ENCODE measurements around the gene BCL2A1.
"Not testable (repeated sequence)": the region's sequence is repeated elsewhere in the genome, so short reads cannot be mapped to it uniquely, and the experiment has no call there.

BCL2A1 gene

DNA sequence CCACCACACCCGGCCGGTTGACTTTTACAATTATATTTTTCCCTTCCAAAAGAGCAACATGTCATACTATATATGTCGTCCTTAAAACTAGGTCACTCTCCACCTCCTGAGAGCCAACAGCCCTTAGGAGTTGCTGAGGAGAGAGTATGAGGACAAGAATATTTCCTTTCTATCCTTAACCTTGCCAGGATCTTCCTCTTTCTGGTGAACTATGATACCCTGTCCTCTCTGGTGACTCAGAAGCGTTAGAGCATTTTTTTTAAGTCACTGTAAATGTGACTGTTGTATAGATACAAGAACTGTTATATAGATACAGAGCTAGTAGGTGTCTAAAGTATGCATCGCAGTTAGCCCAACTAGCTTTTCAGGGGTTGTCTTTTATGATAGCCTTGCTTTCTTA is 40.5 kb downstream of the BCL2A1 start:
- Histone ChIP-seq H3K4me1 (ENCODE audit: control insufficient read depth, insufficient read depth, low read length) (no peaks in the 10 kb centered on the region), H3K4me3 (ENCODE audit: low read length) (no peak overlapping the region), H3K9ac (ENCODE audit: low read length) (no peak overlapping the region), H3K9me3 (ENCODE audit: control insufficient read depth, low read length) (no peaks in the 10 kb centered on the region), H3K27me3 (ENCODE audit: control insufficient read depth, insufficient read depth, low read length) (no peaks in the 10 kb centered on the region), H3K36me3 (ENCODE audit: control insufficient read depth, insufficient read depth, low read length) (no peaks in the 10 kb centered on the region)

DNA sequence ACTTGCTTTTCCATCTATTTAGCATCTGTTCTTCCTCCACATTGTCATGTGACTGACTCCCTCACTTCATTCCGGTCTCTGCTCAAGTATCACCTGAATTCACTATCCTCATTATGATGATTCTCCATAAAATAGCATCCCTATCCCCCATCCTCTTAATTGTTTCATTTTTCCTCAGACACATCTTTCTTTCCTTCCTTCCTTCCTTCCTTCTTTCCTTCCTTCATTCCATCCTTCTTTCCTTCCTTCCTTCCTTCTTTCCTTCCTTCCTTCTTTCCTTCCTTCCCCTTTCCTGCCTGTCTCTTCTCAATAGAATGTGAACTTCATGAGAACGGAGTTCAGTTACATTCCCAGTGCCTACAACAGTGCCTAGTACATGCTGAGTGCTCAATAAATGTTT is 41.6 kb downstream of the BCL2A1 start:
- Histone ChIP-seq H3K9ac (ENCODE audit: low read length) (no peak overlapping the region), H3K36me3 (ENCODE audit: control insufficient read depth, insufficient read depth, low read length) (no peaks in the 10 kb centered on the region), H3K27me3 (ENCODE audit: control insufficient read depth, insufficient read depth, low read length) (no peaks in the 10 kb centered on the region), H3K9me3 (ENCODE audit: control insufficient read depth, low read length) (no peaks in the 10 kb centered on the region), H3K4me1 (ENCODE audit: control insufficient read depth, insufficient read depth, low read length) (no peaks in the 10 kb centered on the region), H3K4me3 (ENCODE audit: low read length) (no peak overlapping the region)

DNA sequence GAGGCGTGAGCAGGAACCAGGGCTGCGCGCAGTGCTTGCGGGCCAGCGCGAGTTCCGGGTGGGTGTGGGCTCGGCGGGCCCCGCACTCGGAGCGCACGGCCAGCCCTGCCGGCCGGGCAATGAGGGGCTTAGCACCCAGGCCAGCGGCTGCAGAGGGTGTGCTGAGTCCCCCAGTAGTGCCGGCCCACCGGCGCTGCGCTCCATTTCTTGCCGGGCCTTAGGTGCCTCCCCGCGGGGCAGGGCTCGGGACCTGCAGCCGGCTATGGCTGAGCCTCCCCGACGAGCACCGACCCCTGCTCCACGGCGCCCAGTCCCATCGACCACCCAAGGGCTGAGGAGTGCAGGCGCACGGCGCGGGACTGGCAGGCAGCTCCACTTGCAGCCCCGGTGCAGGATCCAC is 44.9 kb downstream of the BCL2A1 start:
- not testable (repeated sequence) for H3K4me3 ChIP-seq (ENCODE audit: low read length); H3K27me3 ChIP-seq (ENCODE audit: control insufficient read depth, insufficient read depth, low read length); H3K9ac ChIP-seq (ENCODE audit: low read length); H3K36me3 ChIP-seq (ENCODE audit: control insufficient read depth, insufficient read depth, low read length); H3K9me3 ChIP-seq (ENCODE audit: control insufficient read depth, low read length); H3K4me1 ChIP-seq (ENCODE audit: control insufficient read depth, insufficient read depth, low read length)

DNA sequence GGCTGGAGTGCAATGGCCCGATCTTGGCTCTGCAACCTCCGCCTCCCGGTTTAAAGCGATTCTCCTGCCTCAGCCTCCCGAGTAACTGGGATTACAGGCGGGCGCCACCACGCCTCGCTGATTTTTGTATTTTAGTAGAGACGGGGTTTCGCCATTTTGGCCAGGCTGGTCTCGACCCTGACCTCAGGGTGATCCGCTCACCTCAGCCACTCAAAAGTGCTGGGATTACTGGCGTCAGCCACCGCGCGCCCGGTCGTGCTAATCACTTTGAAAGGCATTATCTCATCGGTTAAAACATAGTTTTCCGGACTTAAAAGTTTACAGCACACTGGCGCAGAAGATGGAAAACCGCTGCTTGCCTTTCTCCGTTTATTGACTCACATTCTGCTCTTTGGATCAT is 46.6 kb downstream of the BCL2A1 start:
- peaks cover 4% of the 10 kb centered on the region for H3K9me3 ChIP-seq (ENCODE audit: control insufficient read depth, low read length)
- H3K27me3 ChIP-seq (ENCODE audit: control insufficient read depth, insufficient read depth, low read length), result no peaks in the 10 kb centered on the region
- H3K36me3 ChIP-seq (ENCODE audit: control insufficient read depth, insufficient read depth, low read length), result no peaks in the 10 kb centered on the region
- H3K4me1 ChIP-seq (ENCODE audit: control insufficient read depth, insufficient read depth, low read length), result peaks cover 6% of the 10 kb centered on the region
- no peak overlapping the region for H3K4me3 ChIP-seq (ENCODE audit: low read length)
- peak overlapping the region; percentile 95 for H3K9ac ChIP-seq (ENCODE audit: low read length)

DNA sequence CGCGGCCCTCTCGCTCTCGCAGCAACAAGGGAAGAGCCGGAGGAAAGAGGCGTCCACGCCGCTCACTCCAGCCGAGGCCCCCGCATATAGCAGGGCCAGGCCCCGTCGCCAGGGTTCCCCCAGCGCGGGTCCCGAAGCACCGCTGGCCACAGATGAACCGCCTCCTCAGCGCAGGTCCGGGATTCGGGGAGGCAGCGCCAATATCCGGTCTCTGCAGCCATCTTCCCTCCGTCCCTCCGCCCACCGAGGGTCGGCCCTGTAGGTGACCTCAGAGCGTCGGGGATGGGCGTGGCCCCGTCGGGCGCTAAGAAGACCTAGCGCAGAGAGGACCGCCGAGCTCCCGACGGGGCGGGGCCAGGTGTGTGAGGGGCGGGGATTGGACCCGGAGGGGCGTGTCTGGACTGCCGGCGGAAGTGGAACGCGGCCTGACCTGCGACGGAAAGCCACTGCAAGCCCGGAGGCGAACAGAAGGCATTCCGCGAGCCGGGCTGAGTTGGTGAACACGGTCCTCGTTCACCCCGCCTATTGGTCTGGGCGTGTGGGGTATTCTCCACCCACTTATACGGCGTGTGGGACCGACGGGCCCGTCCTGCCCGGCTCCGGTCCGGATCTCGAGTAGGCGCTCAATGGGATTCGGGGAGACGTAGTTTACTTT is 47.4 kb downstream of the BCL2A1 start:
- peaks cover 11% of the 10 kb centered on the region for H3K9me3 ChIP-seq (ENCODE audit: control insufficient read depth, low read length)

DNA sequence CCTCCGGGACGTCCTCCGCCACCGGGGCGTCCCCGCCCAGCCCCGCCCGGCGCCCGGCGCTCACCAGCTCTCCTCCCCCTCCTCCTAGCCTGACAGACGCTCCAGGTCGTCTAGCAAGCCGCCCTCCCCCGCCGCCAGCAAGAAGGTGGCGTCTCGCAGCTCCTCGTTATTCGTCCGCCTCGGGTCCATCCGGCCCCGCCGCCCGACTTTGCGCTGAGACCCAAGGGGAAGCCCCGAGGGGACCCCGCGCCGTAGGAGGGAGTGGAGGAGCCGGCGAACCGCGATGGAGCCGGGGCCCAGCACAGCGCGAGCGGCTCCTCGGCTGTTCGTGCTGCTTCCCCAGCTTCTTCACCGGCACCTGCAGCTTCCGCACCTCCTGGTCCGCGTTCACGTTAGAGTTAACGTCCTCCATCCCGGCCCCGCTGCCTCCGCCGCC is 47.9 kb downstream of the BCL2A1 start:
- peaks cover 14% of the 10 kb centered on the region for H3K9me3 ChIP-seq (ENCODE audit: control insufficient read depth, low read length)
- H3K4me1 ChIP-seq (ENCODE audit: control insufficient read depth, insufficient read depth, low read length), result peaks cover 6% of the 10 kb centered on the region
- peak overlapping the region; percentile 95 for H3K9ac ChIP-seq (ENCODE audit: low read length)
- peak overlapping the region; percentile 87 for H3K4me3 ChIP-seq (ENCODE audit: low read length)
- no peaks in the 10 kb centered on the region for H3K36me3 ChIP-seq (ENCODE audit: control insufficient read depth, insufficient read depth, low read length)
- no peaks in the 10 kb centered on the region for H3K27me3 ChIP-seq (ENCODE audit: control insufficient read depth, insufficient read depth, low read length)

More for the DNA sequence above, 47.4 kb downstream of the BCL2A1 start:
- H3K9ac ChIP-seq (ENCODE audit: low read length), result peak overlapping the region; percentile 95
- H3K27me3 ChIP-seq (ENCODE audit: control insufficient read depth, insufficient read depth, low read length), result no peaks in the 10 kb centered on the region
- peak overlapping the region; percentile 87 for H3K4me3 ChIP-seq (ENCODE audit: low read length)
- H3K4me1 ChIP-seq (ENCODE audit: control insufficient read depth, insufficient read depth, low read length), result peaks cover 6% of the 10 kb centered on the region
- H3K36me3 ChIP-seq (ENCODE audit: control insufficient read depth, insufficient read depth, low read length), result no peaks in the 10 kb centered on the region

DNA sequence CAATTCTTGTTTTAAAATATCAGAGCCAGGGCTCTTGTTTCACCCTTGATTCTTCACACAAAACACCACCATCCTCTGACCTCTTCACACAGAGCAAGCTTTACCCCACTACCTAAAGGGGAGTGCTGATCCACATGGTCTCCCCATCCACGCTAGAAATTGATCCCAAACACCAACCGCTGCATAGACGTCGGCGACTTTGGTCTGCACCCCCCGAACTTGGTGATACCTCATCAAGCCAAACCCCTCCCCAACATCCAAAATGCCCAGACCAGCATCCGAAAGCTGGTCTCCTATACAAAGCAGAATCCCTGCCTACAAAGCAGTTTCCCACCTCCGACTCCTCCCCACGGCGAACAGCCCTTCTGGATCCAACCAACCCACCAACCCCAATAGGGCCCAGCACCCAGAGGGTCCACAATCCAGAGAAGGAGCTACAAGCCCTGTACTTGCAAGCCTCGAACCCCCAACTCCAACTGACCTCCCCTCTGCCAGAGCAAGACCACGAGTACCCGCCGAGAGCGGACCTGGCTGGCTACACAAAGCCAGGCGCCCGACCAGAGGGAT is 48.4 kb downstream of the BCL2A1 start:
- H3K4me1 ChIP-seq (ENCODE audit: control insufficient read depth, insufficient read depth, low read length), result peaks cover 6% of the 10 kb centered on the region
- H3K9ac ChIP-seq (ENCODE audit: low read length), result peak overlapping the region; percentile 95
- H3K9me3 ChIP-seq (ENCODE audit: control insufficient read depth, low read length), result peaks cover 14% of the 10 kb centered on the region

DNA sequence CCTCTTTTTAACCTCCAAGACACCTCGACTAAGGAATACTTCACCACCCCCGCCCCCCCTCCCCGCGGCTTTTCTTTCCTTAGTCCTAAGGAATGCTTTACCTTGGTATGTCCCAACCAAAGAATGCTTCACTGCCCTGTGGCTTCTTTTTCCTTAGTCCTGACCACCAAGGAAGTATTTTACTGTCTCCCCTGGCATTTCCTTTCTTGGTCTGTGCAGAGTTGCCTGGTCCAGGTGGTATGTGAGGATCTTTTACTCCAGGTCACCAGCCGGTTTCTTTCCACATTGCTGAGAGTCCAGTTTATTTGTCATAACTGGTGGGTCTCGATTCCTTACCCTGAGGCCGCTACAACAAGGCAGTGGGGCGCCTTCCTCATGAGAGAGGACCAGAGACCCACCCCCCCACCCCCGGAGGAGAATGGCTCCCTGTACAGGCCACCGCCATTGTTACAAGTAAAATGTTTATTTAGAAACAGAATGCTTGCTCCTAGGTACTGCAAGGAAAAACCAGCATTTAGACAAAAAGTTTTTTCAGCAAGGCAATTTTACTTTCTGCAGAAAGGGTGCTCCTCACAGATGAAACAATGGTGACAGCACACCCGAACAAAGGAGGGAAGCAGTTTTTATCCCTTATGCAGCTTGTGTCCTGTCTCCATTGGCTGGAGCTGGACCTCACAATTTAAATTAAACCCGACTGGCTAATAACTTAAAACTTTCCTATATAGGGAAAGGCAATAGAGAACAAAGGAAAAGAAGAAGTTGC is 51.1 kb downstream of the BCL2A1 start:
- Histone ChIP-seq H3K36me3 (ENCODE audit: control insufficient read depth, insufficient read depth, low read length) (no peaks in the 10 kb centered on the region), H3K4me3 (ENCODE audit: low read length) (no peak overlapping the region), H3K4me1 (ENCODE audit: control insufficient read depth, insufficient read depth, low read length) (peaks cover 6% of the 10 kb centered on the region), H3K9ac (ENCODE audit: low read length) (no peak overlapping the region), H3K27me3 (ENCODE audit: control insufficient read depth, insufficient read depth, low read length) (no peaks in the 10 kb centered on the region), H3K9me3 (ENCODE audit: control insufficient read depth, low read length) (peaks cover 22% of the 10 kb centered on the region)

More for the DNA sequence above, 48.4 kb downstream of the BCL2A1 start:
- Histone ChIP-seq H3K4me3 (ENCODE audit: low read length) (peak overlapping the region; percentile 87), H3K27me3 (ENCODE audit: control insufficient read depth, insufficient read depth, low read length) (no peaks in the 10 kb centered on the region), H3K36me3 (ENCODE audit: control insufficient read depth, insufficient read depth, low read length) (no peaks in the 10 kb centered on the region)

DNA sequence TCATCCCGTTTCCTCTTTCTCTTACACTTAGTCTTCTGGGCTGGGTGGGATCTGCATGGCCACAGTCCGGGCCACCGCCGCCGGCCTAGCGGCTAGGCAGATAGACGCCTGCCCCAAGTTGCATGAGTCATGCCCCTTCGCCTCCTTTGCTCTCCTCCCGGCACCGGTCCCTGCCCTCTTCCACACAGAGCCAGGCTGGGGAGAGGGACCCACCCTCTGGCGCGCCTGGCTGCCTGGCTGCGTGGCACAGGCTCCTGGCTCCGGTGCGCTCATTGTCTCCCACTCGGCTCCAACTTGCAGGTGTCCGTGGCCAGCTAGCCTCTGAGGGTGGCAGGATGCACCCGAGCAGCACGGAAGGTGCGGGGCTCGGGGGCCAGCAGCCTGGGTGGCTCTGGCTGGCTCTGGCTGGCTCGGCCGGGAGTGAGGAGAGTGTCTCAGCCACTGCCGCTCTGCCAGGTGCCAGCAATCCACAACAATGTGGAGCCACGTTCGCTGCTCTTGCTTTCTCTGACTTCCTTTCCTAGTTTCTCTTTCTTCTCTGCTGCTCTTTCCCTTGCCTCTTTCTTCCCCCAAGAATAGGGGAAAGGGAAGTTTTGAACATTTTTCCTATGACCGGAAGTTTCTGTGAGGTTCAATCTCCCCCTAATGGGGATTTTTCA is 51.8 kb downstream of the BCL2A1 start:
- H3K36me3 ChIP-seq (ENCODE audit: control insufficient read depth, insufficient read depth, low read length), result no peaks in the 10 kb centered on the region
- peaks cover 6% of the 10 kb centered on the region for H3K4me1 ChIP-seq (ENCODE audit: control insufficient read depth, insufficient read depth, low read length)
- no peaks in the 10 kb centered on the region for H3K27me3 ChIP-seq (ENCODE audit: control insufficient read depth, insufficient read depth, low read length)
- H3K9ac ChIP-seq (ENCODE audit: low read length), result no peak overlapping the region
- peaks cover 26% of the 10 kb centered on the region for H3K9me3 ChIP-seq (ENCODE audit: control insufficient read depth, low read length)
- H3K4me3 ChIP-seq (ENCODE audit: low read length), result no peak overlapping the region

DNA sequence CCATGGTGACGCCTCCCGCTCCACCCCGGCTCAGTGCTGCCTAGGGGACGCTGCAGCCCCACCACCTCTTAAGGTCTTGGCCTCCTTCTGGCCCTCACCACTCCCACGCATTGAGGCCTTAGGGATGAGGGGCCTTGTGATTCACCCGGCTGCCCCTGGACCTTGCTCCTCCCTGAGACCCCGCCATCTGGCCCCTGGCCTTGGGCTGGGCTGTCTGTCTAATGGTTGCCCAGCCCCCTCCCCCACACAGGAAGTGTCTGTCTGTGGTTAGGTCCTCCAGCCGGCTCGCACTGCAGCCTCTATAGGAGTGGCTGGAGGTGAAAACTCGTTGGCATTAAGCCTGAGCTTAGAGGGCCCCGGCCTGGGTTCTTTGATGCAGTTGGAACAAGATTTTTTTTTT is 52.7 kb downstream of the BCL2A1 start:
- no peak overlapping the region for H3K4me3 ChIP-seq (ENCODE audit: low read length)
- no peaks in the 10 kb centered on the region for H3K27me3 ChIP-seq (ENCODE audit: control insufficient read depth, insufficient read depth, low read length)
- peaks cover 28% of the 10 kb centered on the region for H3K9me3 ChIP-seq (ENCODE audit: control insufficient read depth, low read length)
- H3K9ac ChIP-seq (ENCODE audit: low read length), result no peak overlapping the region
- H3K36me3 ChIP-seq (ENCODE audit: control insufficient read depth, insufficient read depth, low read length), result no peaks in the 10 kb centered on the region
- peaks cover 6% of the 10 kb centered on the region for H3K4me1 ChIP-seq (ENCODE audit: control insufficient read depth, insufficient read depth, low read length)

DNA sequence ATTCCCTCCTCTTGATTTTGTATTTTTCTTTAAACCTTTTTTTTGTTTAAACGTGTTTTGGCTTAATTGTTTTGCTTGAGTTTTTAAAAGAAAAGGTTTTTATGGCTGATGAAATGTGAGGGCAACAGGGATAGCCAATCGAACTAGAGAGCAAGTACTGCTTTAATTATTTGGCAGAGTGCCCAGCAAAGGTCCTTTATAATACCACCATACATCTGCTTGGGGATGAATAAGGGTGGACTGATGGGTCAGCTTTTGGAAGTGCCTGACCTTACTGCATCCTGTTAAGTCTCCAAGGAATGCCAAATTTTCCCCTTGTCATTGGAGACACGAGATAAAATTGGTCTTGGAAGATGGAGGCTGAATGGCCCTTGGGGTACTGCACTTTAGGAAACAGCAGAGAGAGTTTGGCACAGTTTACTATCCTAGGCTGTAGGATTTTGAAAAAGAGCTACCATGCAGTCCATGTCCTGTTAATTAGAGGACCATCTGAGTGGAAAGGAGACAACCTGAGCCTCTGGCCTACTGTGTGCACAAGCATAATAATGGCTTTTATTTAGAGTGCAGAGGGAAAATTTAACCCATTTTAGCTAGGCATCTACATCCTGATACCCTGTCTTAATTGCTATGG is 54.4 kb downstream of the BCL2A1 start:
- peaks cover 28% of the 10 kb centered on the region for H3K9me3 ChIP-seq (ENCODE audit: control insufficient read depth, low read length)
- H3K9ac ChIP-seq (ENCODE audit: low read length), result no peak overlapping the region
- no peaks in the 10 kb centered on the region for H3K27me3 ChIP-seq (ENCODE audit: control insufficient read depth, insufficient read depth, low read length)
- H3K4me3 ChIP-seq (ENCODE audit: low read length), result no peak overlapping the region
- no peaks in the 10 kb centered on the region for H3K36me3 ChIP-seq (ENCODE audit: control insufficient read depth, insufficient read depth, low read length)
- H3K4me1 ChIP-seq (ENCODE audit: control insufficient read depth, insufficient read depth, low read length), result no peaks in the 10 kb centered on the region

Data from mucosa of stomach (tissue), 1 donor.